Subcutaneous adipose tissue (tissue), 4 donors: ENCODE results near the gene WWOX. TPM values are rescaled to one million over a fixed set of nuclear protein-coding genes. Genes with fewer than 3 reads are reported as not detected.

ENCODE experiments used
- total RNA-seq, 4 donors: library from RNA; depleted of rRNA; stranded (reverse); fragments of >200 nt; gene quantifications; one replicate each; pipeline ENCODE4 v1.1.0, GENCODE V29; 2016
- TF ChIP-seq, protein P1 (sequence below): fragments of 450-650 bp; IDR thresholded peaks from one replicate; pipeline ENCODE4 v1.5.1; 2016; ENCODE audit warnings: low read depth, mild to moderate bottlenecking, control low read depth, antibody characterized with exemption, moderate library complexity

WWOX gene
- total RNA-seq, 4 donors from 2014 or later, result 31.4 to 67.8 (median 46.0) TPM

DNA sequence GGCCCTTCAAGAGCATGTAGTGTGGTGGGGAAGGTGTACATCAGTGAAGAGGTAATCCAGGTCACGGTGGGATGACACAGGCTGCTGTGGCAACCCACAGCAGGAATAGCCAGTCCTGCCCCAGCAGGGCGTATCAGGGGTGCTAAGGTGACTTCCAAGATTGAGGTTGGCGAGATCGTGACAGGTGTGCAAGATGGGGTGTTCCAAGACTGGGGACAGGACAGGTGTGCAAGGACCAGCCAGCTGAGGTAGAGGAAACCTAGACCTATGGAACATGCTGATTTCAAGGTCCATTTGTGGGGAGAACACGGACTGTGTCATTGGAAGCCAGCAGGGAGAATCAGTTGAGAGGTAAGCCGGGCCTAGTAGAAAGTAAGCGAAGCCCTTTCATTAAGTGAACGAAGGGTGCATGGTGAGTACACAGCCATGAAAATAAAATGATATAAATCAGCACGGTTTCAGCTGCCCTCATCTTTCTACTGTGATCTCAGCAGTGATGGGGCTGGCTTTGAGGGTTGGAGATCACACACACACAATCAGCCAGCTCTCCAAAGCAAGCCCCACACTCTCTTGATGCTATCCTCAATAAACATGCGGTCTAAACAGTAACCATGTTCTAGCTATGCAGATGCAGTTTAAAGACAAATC lies 497.0 kb downstream of the WWOX start:
- TF ChIP-seq, protein P1, sequence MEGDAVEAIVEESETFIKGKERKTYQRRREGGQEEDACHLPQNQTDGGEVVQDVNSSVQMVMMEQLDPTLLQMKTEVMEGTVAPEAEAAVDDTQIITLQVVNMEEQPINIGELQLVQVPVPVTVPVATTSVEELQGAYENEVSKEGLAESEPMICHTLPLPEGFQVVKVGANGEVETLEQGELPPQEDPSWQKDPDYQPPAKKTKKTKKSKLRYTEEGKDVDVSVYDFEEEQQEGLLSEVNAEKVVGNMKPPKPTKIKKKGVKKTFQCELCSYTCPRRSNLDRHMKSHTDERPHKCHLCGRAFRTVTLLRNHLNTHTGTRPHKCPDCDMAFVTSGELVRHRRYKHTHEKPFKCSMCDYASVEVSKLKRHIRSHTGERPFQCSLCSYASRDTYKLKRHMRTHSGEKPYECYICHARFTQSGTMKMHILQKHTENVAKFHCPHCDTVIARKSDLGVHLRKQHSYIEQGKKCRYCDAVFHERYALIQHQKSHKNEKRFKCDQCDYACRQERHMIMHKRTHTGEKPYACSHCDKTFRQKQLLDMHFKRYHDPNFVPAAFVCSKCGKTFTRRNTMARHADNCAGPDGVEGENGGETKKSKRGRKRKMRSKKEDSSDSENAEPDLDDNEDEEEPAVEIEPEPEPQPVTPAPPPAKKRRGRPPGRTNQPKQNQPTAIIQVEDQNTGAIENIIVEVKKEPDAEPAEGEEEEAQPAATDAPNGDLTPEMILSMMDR, result no peak

DNA sequence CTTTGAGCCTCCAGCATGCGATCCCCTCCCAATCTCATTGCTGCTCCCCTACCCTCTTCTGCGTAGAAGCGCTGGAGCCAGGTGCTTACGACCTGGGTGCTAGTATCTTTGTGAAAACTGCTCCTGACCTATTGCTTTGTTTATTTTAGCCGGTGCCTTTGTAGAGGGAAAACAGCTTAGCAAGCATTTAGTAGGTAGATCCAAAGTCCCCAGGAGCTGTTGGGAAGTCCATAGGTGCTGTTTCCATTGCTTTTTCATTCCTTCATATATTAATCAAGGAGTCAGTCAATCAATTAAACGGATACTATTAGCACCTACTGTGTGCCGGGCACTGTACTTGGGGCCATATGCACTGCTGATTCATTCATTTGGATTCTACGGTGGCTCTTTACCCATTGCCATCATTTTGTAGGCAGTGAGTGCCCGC lies 497.6 kb downstream of the WWOX start:
- TF ChIP-seq, protein P1, result no peak

DNA sequence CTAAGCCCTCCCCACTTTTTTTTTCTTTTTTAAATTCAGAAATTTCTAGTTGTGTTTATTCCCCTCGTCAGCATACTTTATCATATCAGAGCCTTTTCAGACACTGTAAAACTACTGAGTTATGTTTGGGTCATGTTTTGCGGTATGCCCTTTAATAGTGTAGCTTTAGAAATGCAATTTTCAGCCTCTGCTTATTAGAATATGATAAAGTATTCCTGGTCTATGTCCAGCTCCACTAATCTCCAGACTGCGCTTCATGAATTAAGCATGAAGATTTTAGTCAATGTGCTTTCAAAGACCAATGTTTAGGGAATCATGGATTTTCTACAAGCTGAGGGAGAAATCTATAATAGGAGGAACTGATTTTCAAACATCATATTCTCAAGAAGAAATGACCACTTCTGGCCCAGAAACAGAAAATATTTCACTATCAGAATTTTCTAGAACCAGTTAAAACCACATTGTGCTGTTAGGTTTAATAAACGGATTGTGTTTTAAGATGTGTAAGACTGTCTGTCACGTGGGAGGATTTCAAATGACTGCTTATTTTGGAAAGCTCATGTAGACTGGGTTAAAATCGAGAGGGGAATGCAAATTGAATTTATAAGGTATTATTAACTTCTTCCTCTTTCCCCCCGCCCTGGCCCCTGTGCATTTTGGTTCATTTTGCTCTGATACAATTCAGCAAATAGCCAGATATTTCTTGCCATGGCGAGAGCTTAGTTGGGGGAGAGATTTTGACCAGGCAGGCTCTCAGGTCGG lies 498.5 kb downstream of the WWOX start:
- TF ChIP-seq, protein P1, result no peak

DNA sequence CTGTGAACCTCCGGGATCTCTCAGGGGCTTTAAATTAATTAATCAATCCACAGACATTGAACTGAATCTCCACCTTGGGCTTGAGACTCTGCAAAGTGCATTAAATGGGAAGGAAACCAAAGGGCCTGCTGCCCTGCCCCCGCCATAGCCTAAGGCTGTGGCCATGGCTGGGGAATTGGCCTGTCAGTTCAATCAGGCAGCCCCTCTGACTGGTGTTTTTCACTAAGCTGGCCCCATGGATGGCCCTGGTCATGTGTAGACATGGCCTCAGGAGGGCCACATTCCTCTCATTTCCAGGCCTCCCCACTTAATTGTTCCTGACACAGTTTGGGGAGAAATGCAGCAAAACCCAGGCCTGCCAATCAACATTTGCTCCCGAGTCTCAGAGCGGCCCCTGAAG lies 499.8 kb downstream of the WWOX start:
- TF ChIP-seq, protein P1, result no peak

DNA sequence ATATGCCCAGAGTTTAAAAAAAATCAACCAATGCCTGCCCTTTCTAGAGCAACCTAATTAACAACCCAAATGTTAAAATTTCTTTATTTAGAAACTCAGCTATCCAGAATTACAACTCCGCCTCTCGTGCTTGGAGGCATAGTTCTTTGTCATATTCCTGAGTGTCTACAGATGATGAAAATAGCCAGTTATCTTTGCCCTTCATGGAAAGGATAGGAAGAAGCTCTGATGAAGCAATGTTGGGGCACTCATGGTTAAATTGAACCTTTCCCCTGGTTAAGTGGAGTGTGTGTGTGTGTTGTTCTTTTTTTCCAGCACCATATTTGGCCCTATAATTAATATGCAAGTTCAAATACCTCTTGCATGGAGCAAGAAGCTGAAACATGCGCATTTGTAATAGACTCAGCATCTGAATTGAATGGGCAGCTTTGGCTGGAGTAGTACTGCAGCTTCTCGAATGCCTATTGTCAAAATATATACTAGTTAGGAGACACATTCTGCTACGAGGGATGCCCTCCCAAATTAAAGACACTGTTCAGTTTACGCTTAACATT lies 506.2 kb downstream of the WWOX start:
- TF ChIP-seq, protein P1, result no peak

DNA sequence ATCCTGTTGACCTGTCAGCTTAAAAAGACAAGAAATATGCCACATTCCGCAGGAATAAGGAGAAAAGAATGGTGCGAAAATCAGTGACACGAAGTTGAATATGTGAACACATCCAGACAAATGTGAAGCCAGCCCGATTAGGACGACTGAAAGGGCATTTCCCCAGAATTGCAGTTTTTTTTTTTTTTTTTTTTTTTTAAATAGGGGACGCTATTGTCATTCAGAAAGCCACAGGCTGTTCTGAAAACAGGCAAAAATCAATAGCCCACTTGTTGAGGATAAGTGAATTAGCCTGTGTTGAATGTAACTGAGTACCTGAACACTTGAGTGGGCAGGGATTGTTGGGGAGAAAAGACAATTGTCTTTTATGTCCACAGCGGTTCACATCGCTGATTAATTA lies 507.1 kb downstream of the WWOX start:
- TF ChIP-seq, protein P1, result no peak

DNA sequence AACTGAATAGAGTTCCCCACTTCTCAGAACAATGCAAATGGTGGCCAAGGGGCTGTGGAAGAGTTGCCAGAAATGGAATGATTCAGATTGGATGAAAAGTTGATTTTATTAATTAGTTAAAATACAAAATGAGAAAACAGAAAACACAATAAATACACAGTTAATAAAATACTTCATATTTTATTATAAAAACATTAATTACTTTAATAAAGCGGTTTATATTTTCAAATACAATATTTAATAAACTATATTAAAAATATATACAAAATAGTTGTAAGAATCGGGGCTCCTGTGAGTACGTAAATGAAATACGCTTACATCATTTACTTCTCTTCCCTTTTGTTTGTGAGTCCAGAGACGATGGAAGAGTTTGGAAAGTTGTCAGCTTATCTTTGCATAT lies 507.6 kb downstream of the WWOX start:
- TF ChIP-seq, protein P1, result no peak
